ENCODE measurements around the gene SAMD11.
A peak's percentile ranks its signal among the peaks of the same experiment; 100 is the strongest.
"Not testable (repeated sequence)": the region's sequence is repeated elsewhere in the genome, so short reads cannot be mapped to it uniquely, and the experiment has no call there.

The SAMD11 gene

DNA sequence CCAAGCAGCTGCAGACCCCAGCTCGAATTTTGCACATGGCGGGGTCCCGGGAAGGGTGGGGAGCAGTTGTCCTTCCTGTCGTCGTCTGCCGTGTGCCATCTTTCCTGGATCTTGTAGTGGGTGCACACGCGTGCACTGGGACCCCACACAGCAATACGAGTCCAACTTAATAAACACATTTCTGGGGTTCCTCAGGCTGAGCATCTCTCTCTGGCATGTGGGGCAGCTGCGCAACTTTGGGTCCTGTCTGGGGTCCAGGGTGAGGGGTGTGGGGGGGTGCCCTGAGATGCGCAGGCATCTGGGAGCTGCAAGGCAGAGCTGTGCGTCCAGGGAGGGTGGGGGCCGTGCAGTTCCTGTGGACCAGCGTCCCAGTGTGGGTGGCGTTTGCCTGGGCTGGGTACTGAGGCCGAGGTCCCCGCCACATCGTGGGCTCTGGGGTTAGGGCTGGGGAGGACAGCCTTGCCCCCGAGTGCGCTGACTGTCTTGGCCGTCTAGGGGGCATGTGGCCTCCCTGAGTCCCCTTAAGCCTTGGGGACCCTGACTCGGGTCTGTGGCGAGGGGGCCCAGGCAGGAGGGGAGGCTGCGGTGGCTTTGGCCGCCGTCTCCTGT, 41.9 kb downstream of the SAMD11 start:
- no peak for DNase-seq

DNA sequence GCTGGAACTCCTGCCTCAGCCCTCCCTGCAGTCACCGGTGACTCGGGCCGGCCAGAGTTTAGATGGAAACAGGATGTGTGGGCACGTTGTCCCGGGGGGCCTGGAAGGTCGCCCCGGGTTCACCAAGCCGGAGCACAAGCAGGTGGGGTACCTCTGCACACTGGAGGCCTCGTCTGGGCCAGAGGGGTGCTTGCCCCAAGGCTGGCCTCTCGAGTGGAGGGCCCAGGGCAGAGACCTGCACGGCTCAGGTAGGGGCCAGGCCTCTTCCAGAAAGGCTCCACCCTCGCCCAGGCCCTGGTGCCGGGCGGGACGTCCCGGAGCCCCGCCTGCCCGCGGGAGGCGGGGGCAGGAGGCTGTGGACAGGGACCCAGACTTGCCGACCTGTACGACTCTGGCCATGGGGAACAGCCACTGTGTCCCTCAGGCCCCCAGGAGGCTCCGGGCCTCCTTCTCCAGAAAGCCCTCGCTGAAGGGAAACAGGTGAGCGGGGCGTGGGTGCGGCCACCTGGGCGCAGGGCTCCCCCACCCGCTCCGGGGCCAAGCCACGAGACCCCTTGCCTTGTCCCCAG, 42.5 kb downstream of the SAMD11 start, which contains the start of gene PLEKHN1:
TSS of gene PLEKHN1 (plus strand) at position 348 of the 569 bp plus-strand sequence. CDS start at position 398, 50 bp downstream.
- DNase-seq, result no peak

DNA sequence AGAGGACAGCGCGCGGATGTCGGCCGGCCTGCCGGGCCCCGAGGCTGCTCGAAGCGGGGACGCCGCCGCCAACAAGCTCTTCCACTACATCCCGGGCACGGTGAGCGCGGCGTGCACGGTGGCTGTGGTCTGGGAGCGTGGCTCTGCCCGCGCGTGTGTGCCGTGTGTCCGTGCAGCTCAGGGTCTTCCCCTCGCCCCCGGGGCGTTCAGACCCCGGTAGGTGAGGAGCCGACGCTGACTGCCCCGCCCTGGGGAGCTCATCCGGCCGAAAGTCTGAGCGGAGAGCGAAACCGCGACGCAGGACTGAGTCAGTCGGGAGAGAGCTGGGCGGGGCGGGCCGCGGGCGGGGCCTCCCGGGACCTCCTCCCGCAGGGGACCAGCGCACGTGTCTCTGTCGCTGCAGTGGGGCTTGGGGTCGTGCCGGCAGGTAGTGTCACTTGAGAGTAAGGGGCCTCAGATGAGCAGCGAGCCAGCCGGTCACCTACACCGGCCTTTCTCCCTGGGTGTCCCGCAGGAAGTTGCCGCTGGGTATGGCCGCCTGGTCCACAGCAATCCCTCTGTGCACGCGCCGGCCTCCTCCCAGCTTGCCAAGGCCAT, 43.1 kb downstream of the SAMD11 start:
- peak; percentile 6 for DNase-seq

DNA sequence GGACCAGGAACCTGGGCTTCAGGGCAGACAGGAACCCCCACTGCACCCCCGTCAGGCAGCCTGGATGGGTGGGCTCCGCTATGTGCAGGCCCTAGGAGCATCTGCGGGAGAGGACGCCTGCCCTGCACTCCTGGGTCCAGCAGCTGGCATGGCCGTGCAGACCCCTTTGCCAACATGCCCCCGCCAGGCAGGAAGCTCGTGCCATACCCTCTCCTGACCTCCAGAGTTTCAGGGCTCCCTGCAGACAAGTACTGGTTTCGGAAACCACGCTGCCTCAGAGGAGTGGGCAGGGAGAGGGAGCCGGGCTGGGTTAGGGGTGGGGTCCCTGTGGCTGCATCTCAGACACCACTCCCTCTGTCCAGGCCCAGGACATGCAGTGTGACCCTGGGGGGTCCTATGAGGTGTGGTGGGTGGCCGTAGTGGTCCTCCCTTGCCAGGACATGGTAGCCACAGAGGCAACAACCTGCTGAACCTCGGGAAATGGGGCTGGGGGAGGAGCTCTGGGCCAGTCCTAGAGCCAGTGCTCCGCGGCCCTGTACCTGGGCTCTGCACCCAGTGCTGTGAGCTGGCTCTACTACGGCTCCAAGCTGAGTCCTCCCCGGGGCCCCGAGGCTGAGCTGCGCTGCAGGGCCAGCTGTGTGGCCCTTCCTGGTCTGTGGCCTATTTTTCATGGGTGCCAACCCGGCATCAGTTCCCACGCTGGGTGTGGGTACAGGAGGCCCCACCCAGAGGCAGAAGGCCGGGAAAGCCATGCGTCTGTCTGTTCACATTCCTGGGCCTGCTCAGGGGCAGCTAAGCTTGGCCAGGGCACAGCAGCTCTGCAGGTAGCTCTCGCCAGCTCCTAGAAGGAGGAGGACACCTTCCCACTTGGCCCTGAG, 44.0 kb downstream of the SAMD11 start:
- DNase-seq, result no peak

DNA sequence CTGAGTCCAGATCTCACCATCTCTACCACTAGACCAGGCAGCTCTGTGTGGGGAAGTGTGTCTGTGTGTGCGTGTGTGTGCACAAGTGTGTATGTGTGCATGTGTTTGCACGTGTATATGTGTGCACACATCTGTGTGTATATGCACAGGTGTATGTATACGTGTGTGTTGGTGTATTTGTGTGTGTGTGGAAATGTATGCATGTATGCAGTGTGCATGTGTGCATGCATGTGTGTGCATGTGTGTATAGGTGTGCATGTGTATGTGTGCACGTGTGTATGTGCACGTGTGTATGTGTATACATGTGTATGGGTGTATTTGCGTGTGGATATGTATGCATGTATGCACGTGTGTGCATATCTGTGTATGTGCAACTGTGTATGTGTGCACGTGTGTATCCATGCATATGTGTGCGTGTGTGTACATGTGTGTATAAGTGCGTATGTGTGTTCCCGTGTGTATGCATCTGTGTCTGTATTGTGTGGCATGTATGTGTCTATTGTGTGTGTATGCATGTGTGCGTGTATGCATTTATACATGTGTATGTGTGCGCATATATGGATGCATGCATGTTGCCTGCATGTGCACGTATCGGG, 45.6 kb downstream of the SAMD11 start:
- no peak for DNase-seq

DNA sequence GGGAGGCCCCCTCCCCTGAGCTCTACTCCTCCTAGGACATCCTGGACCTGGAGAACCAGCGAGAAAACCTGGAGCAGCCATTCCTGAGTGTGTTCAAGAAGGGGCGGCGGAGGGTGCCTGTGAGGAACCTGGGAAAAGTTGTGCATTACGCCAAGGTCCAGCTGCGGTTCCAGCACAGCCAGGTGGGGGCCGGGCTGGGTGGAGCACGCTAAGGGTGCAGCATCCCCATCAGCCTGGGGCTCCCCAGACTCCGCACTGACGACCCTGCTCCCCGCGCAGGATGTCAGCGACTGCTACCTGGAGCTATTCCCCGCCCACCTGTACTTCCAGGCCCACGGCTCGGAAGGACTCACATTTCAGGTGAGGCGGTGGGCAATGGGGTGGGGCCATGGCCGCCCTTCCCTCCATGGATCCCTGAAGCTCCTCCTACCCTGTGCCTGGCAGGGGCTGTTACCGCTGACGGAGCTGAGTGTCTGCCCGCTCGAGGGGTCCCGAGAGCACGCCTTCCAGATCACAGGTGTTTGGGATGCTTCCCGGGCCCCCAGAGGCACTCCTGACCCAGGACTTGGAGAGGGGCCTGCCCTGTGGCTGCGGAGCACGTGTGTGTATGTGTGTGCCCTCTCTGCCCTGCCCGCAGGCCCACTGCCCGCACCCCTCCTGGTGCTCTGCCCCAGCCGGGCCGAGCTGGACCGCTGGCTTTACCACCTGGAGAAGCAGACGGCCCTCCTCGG, 46.7 kb downstream of the SAMD11 start:
- peak; percentile 7 for DNase-seq

DNA sequence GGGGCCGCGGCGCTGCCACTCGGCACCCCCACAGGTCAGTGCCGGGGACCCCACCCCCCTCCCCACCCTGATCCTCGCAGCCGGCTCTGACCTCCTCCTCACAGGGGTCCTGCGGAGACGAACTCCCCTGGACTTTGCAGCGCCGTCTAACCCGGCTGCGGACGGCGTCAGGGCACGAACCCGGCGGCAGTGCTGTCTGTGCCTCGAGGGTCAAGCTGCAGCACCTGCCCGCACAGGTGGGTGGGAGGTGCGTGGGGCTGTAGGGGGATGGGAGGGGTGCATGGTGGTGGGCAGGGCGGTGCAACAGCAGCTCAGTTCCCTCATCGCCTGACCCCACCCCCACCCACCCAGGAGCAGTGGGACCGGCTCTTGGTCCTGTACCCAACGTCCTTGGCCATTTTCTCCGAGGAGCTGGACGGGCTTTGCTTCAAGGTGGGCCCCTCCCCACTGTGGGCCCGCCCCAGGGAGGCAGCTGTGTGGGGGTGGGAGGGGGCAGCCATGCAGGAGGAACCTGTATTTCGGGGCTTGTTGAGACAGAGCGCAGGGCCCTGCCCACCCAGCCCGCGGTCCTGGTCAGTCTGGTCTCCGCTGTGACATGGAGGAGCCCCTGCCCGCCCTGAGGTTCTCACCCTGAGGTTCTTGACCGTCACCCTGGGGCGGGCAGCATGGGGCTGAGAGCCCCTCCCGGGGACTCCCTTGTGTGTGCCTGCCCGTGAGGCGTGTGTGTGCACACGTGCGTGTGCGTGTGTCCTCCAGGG, 47.4 kb downstream of the SAMD11 start:
- no peak for DNase-seq

DNA sequence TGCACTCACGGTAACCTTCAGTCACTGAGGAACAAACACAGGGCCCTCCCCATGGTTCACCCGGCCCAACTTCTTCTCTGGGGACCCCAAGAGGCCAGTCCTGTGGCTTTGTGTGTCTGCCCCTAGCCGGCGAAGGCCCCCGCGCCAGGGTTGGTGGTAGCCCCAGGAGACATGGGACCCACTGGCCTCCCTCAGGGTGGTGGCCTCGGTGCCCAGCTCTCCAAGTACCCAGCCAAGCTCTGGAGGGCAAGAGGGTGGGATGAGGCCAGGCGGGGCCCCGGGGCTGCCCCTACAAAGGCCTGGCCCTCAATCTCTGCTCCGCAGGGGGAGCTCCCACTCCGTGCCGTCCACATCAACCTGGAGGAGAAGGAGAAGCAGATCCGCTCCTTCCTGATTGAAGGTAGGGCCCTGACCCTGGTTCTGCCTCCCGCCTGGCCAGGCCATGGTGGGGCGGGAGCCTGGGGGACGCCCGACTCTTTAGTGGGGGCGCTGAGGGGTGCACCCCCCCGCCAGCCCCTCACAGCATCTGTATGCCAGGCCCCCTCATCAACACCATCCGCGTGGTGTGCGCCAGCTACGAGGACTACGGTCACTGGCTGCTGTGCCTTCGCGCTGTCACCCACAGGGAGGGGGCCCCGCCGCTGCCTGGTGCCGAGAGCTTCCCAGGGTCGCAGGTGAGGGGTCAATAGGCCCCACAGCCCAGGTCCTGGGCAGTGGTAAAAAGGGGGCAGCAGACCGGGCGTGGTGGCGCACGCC, 48.2 kb downstream of the SAMD11 start:
- no peak for DNase-seq

DNA sequence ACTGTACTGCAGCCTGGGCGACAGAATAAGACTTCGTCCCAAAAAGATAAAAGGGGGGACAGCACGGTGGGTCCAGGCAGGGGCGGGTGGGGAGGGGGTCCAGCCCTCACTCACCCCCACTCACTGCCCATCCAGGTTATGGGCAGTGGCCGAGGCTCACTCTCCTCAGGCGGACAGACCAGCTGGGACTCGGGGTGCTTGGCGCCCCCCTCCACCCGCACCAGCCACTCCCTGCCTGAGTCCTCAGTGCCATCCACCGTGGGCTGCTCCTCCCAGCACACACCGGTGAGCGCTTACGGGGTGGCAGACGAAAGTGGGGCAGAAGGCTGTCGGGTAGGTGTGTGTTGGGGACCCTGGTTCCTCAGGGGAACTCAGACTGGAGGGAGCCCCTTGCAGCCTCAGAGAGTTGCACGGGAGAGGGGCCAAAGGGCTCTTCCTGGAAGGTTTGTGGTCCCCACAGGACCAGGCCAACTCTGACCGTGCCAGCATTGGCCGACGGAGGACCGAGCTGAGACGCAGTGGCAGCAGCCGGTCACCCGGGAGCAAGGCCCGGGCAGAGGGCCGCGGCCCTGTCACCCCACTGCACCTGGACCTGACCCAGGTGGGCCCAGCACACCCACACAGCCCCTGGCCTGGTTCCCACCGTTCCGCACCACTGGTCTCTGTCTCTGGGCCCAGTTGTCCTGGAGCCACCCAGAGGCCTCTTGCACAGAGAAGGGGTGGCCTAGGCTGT, 49.2 kb downstream of the SAMD11 start:
- no peak for DNase-seq

DNA sequence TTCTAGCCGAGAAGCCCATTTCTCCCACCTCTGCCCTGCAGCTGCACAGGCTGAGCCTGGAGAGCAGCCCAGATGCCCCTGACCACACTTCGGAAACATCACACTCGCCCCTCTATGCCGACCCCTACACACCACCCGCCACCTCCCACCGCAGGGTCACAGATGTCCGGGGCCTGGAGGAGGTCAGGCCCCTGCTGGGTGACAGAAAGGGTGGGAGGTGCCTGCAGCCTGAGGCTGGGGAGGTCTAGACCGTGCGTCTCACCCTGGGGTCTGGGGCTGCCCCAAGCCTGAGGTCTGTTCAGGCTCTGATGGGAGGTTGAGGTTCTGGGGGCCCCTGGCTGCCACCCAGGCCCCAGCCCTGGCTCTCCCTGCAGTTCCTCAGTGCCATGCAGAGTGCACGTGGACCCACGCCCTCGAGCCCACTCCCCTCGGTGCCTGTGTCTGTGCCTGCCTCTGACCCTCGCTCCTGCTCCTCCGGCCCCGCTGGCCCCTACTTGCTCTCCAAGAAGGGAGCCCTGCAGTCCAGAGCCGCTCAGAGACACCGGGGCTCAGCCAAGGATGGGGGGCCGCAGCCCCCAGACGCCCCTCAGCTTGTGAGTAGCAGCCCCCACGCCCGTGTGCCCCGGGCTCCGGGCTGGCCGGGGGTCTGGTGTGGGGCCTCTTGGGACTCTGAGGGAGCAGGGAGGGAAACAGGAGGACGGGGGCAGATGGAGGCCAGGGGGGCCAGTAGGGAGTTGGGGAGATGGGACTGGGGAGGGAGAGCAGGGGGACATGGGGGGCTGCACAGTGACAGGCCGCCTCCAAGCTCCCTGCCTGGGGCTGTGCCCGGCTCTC, 50.0 kb downstream of the SAMD11 start:
- DNase-seq, result no peak

DNA sequence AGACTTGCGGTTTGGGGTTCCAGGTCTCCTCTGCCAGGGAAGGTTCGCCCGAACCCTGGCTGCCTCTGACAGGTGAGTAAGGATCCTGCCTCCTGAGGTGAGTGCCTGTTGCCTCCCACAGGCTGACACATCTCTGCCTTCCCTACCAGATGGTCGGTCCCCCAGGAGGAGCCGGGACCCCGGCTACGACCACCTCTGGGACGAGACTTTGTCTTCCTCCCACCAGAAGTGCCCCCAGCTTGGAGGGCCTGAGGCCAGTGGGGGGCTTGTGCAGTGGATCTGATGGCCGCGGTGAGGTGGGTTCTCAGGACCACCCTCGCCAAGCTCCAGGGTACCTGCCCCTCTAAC, 50.5 kb downstream of the SAMD11 start:
- DNase-seq, result no peak

DNA sequence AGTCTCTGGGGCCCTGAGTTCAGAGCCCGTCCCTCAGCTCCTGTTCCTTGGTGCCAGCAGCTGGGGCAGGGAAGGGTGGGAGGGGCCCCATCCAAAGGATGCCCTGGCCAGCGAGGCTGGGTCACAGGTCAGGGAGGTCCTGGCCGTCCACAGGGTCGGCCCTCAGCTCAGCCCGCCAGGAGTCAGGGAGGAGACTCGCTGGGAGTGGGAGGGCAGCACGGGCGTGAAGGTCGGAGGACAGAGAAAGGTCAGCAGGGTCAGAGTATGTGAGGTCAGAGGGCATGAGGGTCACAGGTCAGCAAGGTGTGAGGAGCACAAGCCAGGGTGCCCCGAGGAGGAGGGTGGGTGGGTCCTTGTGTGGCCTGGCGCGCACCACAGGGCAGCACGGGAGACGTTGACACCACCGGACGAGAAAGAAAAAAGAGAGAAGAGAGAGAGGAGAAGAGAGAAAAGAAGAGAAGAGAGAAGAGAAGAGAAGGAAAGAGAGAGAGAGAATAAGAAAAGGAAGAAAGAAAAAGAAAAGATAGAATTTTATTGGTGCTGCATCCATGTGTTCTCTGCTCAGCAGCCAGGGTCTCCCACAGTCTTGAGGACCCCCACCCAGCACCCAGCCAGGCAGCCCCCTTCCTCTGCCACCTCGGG, 51.1 kb downstream of the SAMD11 start:
- no peak for DNase-seq

DNA sequence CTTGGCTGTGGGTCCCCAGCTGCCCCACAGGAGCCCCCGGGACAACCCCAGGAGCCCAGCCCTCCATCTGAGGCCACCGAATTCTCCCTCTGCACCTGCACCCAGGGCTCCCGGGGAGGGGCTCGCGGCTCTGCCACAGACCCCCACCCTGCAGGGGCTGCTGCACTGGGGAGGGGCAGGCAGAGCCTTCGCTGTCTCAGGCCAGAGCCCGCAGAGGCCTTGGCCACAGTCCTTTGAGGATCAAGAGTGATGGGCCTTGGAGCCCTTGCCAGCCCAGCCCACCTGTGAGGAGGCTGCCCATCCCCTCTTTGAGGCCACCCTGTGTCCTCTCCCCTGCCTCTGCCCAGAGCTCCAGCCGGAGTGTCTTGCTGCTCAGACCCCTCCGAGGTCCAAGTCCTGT, 51.6 kb downstream of the SAMD11 start:
- no peak for DNase-seq

DNA sequence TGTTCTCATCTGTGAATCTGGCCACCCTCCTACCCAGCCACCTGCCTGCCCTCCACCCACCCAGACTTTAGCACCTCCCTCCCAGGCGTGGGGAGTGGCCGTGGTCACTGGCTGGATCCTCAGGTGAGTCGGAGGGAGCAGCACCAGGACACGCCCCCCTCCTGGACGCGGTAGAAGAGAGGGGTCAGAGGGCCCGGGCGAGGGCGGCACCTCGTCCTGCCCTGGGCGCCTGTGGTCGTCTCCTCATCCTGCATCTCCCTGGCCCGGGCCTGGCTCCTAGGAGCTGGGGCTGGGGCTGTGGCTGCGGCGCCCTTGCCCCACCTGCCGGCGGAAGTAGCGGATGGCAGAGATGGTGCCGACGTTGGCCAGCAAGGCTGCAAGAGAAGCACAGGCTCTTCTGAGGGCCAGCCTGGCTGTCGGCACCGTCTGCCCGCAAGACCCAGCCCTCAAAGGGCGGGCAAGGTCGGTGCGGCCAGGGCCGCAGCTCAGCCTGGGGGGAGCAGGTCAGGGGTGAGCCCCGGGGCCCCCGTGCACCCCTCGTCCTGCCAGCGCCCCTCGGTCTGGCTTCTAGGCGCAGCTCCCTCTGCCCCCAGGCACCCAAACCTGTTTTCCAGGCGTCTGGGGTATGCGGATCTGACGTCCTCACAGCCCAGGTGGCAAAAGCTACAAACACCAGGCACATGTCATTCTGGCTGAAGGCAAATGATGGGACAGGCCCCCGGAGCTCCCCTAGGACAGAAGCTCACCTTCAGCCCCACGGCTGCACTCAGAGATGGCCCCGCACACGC, 52.4 kb downstream of the SAMD11 start:
- DNase-seq, result peak; percentile 62

DNA sequence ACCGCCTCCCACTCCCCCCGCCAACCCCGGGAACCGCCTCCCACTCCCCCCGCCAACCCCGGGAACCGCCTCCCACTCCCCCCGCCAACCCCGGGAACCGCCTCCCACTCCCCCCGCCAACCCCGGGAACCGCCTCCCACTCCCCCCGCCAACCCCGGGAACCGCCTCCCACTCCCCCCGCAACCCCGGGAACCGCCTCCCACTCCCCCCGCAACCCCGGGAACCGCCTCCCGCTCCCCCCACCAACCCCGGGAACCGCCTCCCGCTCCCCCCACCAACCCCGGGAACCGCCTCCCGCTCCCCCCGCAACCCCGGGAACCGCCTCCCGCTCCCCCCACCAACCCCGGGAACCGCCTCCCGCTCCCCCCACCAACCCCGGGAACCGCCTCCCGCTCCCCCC, 53.1 kb downstream of the SAMD11 start:
- DNase-seq, result not testable (repeated sequence)

DNA sequence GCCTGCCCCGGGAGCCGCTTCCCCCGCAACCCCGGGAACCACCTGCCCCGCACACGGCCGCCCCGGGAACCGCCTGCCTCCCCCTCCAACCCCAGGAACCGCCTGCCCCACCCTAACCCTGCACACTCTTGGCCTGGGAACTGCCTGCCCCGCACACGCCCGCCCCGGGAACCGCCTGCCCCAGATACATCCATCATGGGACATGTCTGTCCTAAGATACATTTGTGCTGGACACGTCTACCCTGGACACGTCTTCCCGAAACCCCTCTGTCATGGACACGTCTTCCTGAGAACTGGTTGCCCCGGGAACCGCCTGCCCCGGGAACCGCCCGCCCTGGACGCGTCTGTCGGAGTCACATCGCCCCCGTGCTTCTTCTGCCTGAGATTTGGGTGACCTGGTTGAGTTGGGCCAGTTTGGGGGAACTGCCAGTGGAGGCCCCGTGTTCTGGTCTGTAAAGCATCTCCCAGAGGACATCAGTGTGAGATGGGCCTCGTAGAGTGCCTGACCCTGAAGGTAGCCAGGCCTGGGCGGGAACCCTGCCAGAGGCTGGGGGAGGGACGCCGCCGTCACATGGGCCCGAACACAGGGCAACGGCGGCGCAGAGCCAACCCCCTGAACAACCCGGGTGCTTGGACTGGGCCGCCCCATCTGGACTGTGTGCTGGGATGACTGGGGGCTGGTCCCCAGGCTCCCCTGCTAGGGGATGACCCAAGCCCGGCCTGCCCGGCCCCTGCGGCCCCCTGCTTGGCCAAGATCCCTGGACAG, 54.5 kb downstream of the SAMD11 start:
- DNase-seq, result no peak
